HG03571 (cell line): ENCODE data around the gene GJA5.

Experiments used
- ATAC-seq: cut with Tn5 transposase; IDR thresholded peaks from one replicate; pipeline ENCODE4 v1.9.1; 2021; ENCODE audit not compliant: unreplicated experiment

The GJA5 gene

GRCh38 chr1:147760481-147761260 is at the start of gene GJA5:
Gene GJA5 (minus strand): TSS chr1:147760602. CDS start chr1:147759238, 1,364 bp downstream.
- ATAC-seq: no peak

GRCh38 chr1:147809236-147809635 is 48.8 kb upstream of the GJA5 start:
- ATAC-seq: no peak

GRCh38 chr1:147808025-147808424 is 47.6 kb upstream of the GJA5 start:
- no peak for ATAC-seq

GRCh38 chr1:147807405-147807804 is 47.0 kb upstream of the GJA5 start:
- no peak for ATAC-seq

- ATAC-seq: no peak
These were observed 44.7 kb upstream of the GJA5 start for GRCh38 chr1:147804942-147805723.

GRCh38 chr1:147800804-147801203 is 40.4 kb upstream of the GJA5 start:
- ATAC-seq: no peak

GRCh38 chr1:147798731-147799130 is 38.3 kb upstream of the GJA5 start:
- no peak for ATAC-seq

- ATAC-seq: no peak
These were observed 34.2 kb upstream of the GJA5 start for GRCh38 chr1:147794570-147794969.

- no peak for ATAC-seq
These were observed 31.5 kb upstream of the GJA5 start for GRCh38 chr1:147791876-147792275.

- ATAC-seq: no peak
These were observed 27.4 kb upstream of the GJA5 start for GRCh38 chr1:147787765-147788164.

GRCh38 chr1:147786536-147786935 is 26.1 kb upstream of the GJA5 start:
- no peak for ATAC-seq

GRCh38 chr1:147785794-147786506 is 25.5 kb upstream of the GJA5 start:
- ATAC-seq: no peak

GRCh38 chr1:147784941-147785340 is 24.5 kb upstream of the GJA5 start:
- no peak for ATAC-seq

GRCh38 chr1:147781056-147781471 is 20.7 kb upstream of the GJA5 start:
- ATAC-seq: no peak

- ATAC-seq: no peak
These were observed 17.3 kb upstream of the GJA5 start for GRCh38 chr1:147777694-147778093.

- ATAC-seq: no peak
These were observed 12.9 kb upstream of the GJA5 start for GRCh38 chr1:147773215-147773715.

GRCh38 chr1:147772570-147772969 is 12.2 kb upstream of the GJA5 start:
- ATAC-seq: no peak

GRCh38 chr1:147771226-147772125 is 11.1 kb upstream of the GJA5 start:
- ATAC-seq: no peak

GRCh38 chr1:147769106-147769505 is 8.7 kb upstream of the GJA5 start:
- no peak for ATAC-seq

GRCh38 chr1:147768582-147768981 is 8.2 kb upstream of the GJA5 start:
- ATAC-seq: no peak
